HL-60 (cell line): ENCODE results near the gene PRKCG.

Experiments used
- DNase-seq, 2 experiments: peaks; one replicate each; pipeline ENCODE4 v3.0.0-alpha.2; 2010 to 2020; ENCODE audit warnings: low read depth in 1 of 2, low spot score in 1 of 2
- H3K27ac ChIP-seq: fragments of 250-450 bp; sonication (Bioruptor Pico); replicated peaks from 2 replicates; pipeline ENCODE4 v1.5.1; 2020; ENCODE audit warnings: mild to moderate bottlenecking, moderate library complexity
- H3K27me3 ChIP-seq: fragments of 250-450 bp; sonication (Bioruptor Pico); 2 replicates; pipeline ENCODE4 v1.5.1; 2021; ENCODE audit warnings: mild to moderate bottlenecking, moderate library complexity; ENCODE audit not compliant: insufficient read depth, poor library complexity, severe bottlenecking
- H3K4me3 ChIP-seq: replicated peaks from 2 replicates; pipeline ENCODE4 v1.5.1; 2011; ENCODE audit warnings: mild to moderate bottlenecking, control low read depth, low read length; ENCODE audit not compliant: insufficient read depth
- CTCF ChIP-seq: IDR thresholded peaks from one replicate; pipeline ENCODE4 v1.5.1; 2011; ENCODE audit warnings: low read length, control low read depth, inconsistent platforms; ENCODE audit not compliant: insufficient read depth
- GABPA ChIP-seq: IDR thresholded peaks from 2 replicates; pipeline ENCODE4 v1.6.1; 2012; ENCODE audit warnings: low read depth
- POLR2AphosphoS5 ChIP-seq: IDR thresholded peaks from 2 replicates; pipeline ENCODE4 v1.6.1; 2012; ENCODE audit warnings: low read depth
- REST ChIP-seq: IDR thresholded peaks from 2 replicates; pipeline ENCODE4 v1.6.1; 2012; ENCODE audit warnings: low read depth; ENCODE audit not compliant: insufficient replicate concordance
- SPI1 ChIP-seq: IDR thresholded peaks from 2 replicates; pipeline ENCODE4 v1.6.1; 2012; ENCODE audit warnings: low read depth, mild to moderate bottlenecking, borderline replicate concordance

PRKCG gene

GRCh38 chr19:53953383-53953782 lies 71.4 kb downstream of the PRKCG start:
- no peak for TF ChIP-seq SPI1
- no peak for TF ChIP-seq POLR2AphosphoS5
- TF ChIP-seq GABPA: no peak
- no peak for TF ChIP-seq CTCF
- TF ChIP-seq REST: no peak
- Histone ChIP-seq H3K4me3 (no peak overlapping the region), H3K27ac (no peak overlapping the region), H3K27me3 (peaks cover 11% of the 10 kb centered on the region)
- DNase-seq: no peak
